ENCODE data around the gene IQSEC1.

IQSEC1 gene

GRCh38 chr3:12995389-12996180 lies 77.6 kb downstream of the IQSEC1 start:
- DNase-seq: no peak

- no peak for DNase-seq
Measured at GRCh38 chr3:12994607-12995388, 78.4 kb downstream of the IQSEC1 start.

GRCh38 chr3:12994357-12994606 lies 78.9 kb downstream of the IQSEC1 start:
- DNase-seq: no peak

GRCh38 chr3:12993517-12994356 lies 79.5 kb downstream of the IQSEC1 start:
- no peak for DNase-seq

- no peak for DNase-seq
Measured at GRCh38 chr3:12992629-12993516, 80.4 kb downstream of the IQSEC1 start.

- no peak for DNase-seq
Measured at GRCh38 chr3:12991861-12992281, 81.4 kb downstream of the IQSEC1 start.

- no peak for DNase-seq
Measured at GRCh38 chr3:12991481-12991837, 81.8 kb downstream of the IQSEC1 start.

GRCh38 chr3:12990781-12991480 lies 82.3 kb downstream of the IQSEC1 start:
- DNase-seq: no peak

GRCh38 chr3:12990306-12990705 lies 82.9 kb downstream of the IQSEC1 start:
- DNase-seq: no peak

GRCh38 chr3:12988728-12989454 lies 84.3 kb downstream of the IQSEC1 start:
- no peak for DNase-seq

- no peak for DNase-seq
Measured at GRCh38 chr3:12987602-12988001, 85.6 kb downstream of the IQSEC1 start.

GRCh38 chr3:12986986-12987385 lies 86.2 kb downstream of the IQSEC1 start:
- DNase-seq: no peak

- DNase-seq: no peak
Measured at GRCh38 chr3:12986521-12986920, 86.7 kb downstream of the IQSEC1 start.

GRCh38 chr3:12986031-12986430 lies 87.2 kb downstream of the IQSEC1 start:
- DNase-seq: no peak

GRCh38 chr3:12985148-12985547 lies 88.1 kb downstream of the IQSEC1 start:
- no peak for DNase-seq

- no peak for DNase-seq
Measured at GRCh38 chr3:12984023-12984823, 89.0 kb downstream of the IQSEC1 start.

- no peak for DNase-seq
Measured at GRCh38 chr3:12983319-12983718, 89.9 kb downstream of the IQSEC1 start.

- no peak for DNase-seq
Measured at GRCh38 chr3:12982619-12983101, 90.6 kb downstream of the IQSEC1 start.

GRCh38 chr3:12981306-12982275 lies 91.6 kb downstream of the IQSEC1 start:
- DNase-seq: no peak

Data from DMS79 (cell line).